Memory B cell (primary cell): ENCODE results near the gene IGSF21.

Experiments
- ATAC-seq: fragments of 150-1000 bp; cut with Tn5 transposase; 2 replicates; pipeline ENCODE4 v1.10.0; 2021; ENCODE audit warnings: low read depth, mild to moderate bottlenecking, moderate library complexity
- DNase-seq, 2 donors: peaks; one replicate each; pipeline ENCODE4 v3.0.0; 2022; ENCODE audit warnings: low spot score in 2 of 2
- H3K27ac Mint-ChIP-seq: one replicate; pipeline ENCODE4 v1.8.0; 2022; ENCODE audit warnings: mild to moderate bottlenecking, moderate library complexity, mixed read lengths
- H3K27me3 Mint-ChIP-seq: one replicate; pipeline ENCODE4 v1.8.0; 2022; ENCODE audit warnings: mixed read lengths
- H3K36me3 Mint-ChIP-seq: one replicate; pipeline ENCODE4 v1.8.0; 2022; ENCODE audit warnings: mild to moderate bottlenecking, mixed read lengths
- H3K4me1 Mint-ChIP-seq: one replicate; pipeline ENCODE4 v1.8.0; 2022; ENCODE audit warnings: mixed read lengths
- H3K4me3 Mint-ChIP-seq: one replicate; pipeline ENCODE4 v1.8.0; 2022; ENCODE audit warnings: mild to moderate bottlenecking, moderate library complexity, mixed read lengths
- H3K9me3 Mint-ChIP-seq: one replicate; pipeline ENCODE4 v1.8.0; 2022; ENCODE audit warnings: mixed read lengths

Gene IGSF21

DNA sequence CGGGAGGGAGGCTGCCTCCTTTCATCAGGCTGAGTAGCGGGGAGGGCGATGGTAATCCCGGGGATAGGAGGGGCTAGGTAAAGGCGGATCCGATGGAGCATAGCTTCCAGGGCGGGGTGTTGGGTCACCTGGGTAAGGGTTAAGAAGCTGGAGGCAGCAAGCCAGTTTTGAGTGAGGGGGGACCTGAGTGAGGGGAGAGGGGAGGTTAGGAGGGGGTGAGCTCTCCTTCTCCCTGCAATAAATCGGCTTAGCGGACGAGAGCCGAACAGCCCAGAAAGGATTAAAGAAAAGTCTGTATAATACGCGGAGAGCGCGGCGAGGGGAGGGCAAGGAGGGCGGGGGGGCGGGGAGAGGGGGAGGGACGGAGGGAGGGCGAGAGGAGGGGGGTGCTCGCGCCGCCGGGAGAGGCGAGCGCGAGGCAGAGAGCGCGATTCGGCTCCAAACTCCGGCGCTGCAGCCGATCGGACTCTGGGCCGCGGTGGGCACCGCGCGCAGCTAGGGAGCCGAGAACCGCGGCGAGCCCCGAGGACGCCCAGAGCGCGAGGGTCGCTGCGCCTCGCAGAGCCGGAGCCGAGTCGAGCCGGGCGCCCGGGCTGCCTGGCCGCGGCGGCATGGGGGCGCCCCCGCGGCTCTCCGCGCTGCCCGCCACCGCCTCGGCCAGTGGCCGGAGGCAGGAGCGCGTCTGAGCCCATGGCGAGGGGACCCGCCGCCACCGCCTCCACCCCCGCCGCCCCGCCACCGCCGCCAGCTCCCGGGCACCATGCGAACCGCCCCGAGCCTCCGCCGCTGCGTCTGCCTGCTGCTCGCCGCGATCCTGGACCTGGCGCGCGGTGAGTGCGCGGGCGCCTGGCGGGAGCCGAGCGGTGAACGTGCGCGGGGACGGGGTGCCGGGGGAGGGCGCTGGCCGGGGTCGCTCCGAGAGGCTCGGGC is at the start of gene IGSF21:
Gene IGSF21 (plus strand): TSS at position 430 of the 930 bp plus-strand sequence. CDS start 331 bp downstream, at position 761.
- H3K9me3 Mint-ChIP-seq: no peaks in the 10 kb centered on the region
- DNase-seq (no peak), ATAC-seq (no peak)
- H3K4me3 Mint-ChIP-seq: no peak within 1 kb of the TSS
- peaks cover 15% of the 10 kb centered on the region for H3K4me1 Mint-ChIP-seq
- H3K27me3 Mint-ChIP-seq: peaks cover 29% of the 10 kb centered on the region
- H3K27ac Mint-ChIP-seq: no peak within 1 kb of the TSS
- H3K36me3 Mint-ChIP-seq: no peaks in the 10 kb centered on the region

DNA sequence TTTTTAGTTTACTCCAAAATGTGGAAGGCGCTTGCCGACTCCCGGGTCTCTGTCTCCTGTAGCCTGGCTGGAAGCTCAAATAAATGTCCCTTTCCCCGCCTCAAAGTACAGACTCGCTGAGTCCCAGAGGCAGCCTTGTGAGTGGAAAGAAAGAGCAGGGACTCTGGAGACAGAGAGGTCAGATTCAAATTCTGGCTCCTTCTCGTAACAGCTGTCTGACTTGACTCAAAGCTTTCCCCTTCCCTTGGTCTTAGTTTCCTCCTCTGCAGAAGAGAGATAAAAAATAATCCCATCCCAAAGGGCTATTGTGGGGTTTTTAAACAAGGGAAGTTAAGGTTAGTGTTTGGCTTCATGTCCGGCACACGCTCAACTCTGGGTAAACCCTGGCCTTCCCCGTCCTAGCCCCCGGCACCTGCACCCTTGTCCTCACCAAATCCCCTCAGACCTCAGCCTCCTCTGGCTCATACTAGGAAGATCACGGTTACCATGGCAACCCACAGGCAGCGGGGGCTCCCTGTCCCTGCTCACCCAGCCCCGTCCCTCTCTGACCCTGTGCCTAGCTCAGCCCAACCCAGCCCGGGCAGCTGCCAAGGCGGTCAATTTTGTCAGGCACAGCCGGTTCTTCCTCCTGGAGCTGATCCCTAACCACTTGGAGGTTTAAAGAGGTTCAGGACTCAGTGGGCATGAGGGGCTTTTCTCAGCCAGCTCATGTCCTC is 49.2 kb upstream of the IGSF21 start:
- no peak overlapping the region for H3K27ac Mint-ChIP-seq

DNA sequence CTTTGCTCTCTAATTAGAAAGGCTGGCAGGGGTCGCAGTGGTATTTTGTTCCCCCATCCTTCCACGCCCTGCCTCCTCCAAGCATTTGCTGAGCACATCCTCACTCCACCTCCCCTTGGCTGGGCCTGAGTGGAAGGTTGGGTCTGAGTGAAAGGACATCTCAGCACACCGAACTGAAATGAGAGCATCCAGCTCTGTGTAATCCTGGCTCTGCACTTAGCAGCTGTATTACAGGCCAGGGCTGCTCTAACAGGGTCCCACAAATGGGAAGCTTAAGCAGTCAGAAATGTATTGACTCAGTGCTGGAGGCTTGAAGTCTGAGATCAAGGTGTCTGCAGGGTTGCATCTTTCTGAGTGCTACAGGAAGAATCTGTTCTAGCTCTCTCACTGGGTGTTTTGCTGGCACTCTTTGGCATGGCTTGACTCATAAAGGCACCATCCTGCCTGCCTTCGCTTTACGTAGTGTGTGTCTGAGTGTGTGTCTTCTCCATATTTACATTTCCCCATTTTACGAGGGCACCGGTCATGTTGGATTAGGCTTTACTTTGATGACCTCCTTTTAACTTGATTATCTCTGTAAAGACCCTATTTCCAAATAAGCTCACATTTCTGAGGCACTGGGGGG is 48.5 kb upstream of the IGSF21 start:
- Mint-ChIP-seq H3K27ac (no peak overlapping the region), H3K36me3 (no peaks in the 10 kb centered on the region), H3K9me3 (peaks cover 6% of the 10 kb centered on the region), H3K4me1 (no peaks in the 10 kb centered on the region), H3K4me3 (no peak overlapping the region), H3K27me3 (peaks cover 21% of the 10 kb centered on the region)
- DNase-seq: no peak
- no peak for ATAC-seq

More for the DNA sequence above, 49.2 kb upstream of the IGSF21 start:
- no peak for ATAC-seq
- no peaks in the 10 kb centered on the region for H3K4me1 Mint-ChIP-seq
- H3K36me3 Mint-ChIP-seq: no peaks in the 10 kb centered on the region
- peaks cover 6% of the 10 kb centered on the region for H3K9me3 Mint-ChIP-seq
- no peak overlapping the region for H3K4me3 Mint-ChIP-seq
- H3K27me3 Mint-ChIP-seq: peaks cover 16% of the 10 kb centered on the region
- no peak for DNase-seq

DNA sequence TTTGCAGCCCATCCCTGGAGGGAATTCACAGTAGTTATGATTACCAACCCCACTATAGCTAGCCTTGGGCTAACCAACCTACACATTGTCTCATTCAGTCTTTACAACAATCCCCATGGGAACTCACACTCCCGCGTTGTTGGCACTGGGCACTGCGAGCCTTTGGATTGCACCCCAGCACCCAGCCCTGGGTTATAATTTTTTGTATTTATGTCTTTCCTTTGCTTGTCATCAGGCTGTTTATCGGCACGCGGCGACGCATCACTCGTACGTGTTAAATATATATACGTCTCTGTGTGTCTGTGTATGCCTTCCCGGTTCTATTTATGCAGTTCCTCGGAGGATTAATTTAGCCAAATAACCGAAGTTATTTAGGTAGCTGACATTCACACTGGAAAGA is 47.2 kb upstream of the IGSF21 start:
- Mint-ChIP-seq H3K27ac (no peak overlapping the region), H3K36me3 (no peaks in the 10 kb centered on the region), H3K9me3 (peaks cover 5% of the 10 kb centered on the region), H3K4me3 (no peak overlapping the region), H3K4me1 (no peaks in the 10 kb centered on the region), H3K27me3 (peaks cover 18% of the 10 kb centered on the region)
- no peak for DNase-seq
- ATAC-seq: no peak

DNA sequence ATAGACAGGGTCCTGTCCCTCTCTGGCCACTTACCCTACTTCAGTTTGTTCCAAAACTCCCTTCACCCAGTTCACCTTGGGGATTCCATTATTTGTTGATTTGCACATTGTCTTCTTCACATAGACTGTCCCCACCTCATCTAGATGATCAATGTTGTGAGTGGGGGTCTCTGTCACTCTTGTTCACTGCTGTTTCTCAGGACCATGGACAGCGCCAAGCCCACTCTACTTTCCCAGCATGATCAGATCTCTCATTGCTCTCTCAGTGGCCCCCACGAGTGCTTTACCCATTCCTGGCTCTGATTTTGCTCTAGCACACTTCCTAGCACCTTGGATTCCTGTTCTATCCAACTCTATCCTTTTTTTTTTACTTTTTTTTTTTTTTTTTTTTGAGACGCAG is 45.4 kb upstream of the IGSF21 start:
- no peaks in the 10 kb centered on the region for H3K4me1 Mint-ChIP-seq
- DNase-seq: no peak
- H3K36me3 Mint-ChIP-seq: no peaks in the 10 kb centered on the region
- no peak overlapping the region for H3K27ac Mint-ChIP-seq
- H3K9me3 Mint-ChIP-seq: peaks cover 5% of the 10 kb centered on the region
- no peak overlapping the region for H3K4me3 Mint-ChIP-seq
- ATAC-seq: no peak
- H3K27me3 Mint-ChIP-seq: peaks cover 23% of the 10 kb centered on the region

DNA sequence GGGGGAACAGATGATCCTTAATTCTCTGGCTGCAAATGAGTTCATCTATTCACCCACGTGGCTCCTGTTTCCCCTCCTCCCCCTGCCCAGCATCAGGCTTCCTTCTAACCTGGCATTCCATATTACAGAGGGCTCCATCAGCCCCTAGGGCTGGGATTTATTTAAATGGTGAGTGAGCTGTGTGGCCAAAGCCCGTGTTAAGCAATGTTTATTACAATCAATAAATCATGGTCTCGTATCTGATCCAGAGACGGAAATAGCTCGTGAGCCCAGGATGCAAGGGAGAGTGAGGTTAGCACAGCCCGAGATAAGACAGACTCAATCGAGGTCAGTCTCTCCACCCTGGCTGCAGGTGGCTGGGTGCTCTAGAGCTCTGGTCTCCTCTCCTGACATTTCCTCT is 43.1 kb upstream of the IGSF21 start:
- DNase-seq (no peak), ATAC-seq (no peak)
- Mint-ChIP-seq H3K4me1 (peaks cover 3% of the 10 kb centered on the region), H3K27ac (no peak overlapping the region), H3K9me3 (peaks cover 5% of the 10 kb centered on the region), H3K27me3 (peaks cover 20% of the 10 kb centered on the region), H3K4me3 (no peak overlapping the region), H3K36me3 (no peaks in the 10 kb centered on the region)

DNA sequence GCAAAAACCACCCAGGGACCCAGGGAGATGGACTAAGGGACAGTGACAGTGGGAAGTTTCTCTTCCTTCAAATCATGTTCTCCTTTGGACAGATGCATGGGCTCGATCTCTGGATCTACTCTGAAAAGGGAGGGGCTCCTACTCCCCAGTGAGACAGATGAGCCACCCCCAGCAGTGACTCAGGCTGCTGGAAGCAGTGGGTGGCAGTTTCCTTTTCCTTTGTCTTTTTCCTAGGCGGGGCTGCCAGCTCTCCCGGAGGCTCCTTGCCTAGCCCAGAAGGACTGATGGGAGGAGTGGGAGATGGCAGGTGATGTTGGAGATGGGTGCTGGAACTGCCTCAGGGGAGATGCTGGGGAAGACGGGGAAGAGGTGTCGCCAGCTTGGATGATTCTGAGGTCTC is 41.0 kb upstream of the IGSF21 start:
- Mint-ChIP-seq H3K4me1 (peaks cover 3% of the 10 kb centered on the region), H3K4me3 (no peak overlapping the region), H3K9me3 (peaks cover 5% of the 10 kb centered on the region), H3K27ac (no peak overlapping the region), H3K27me3 (peaks cover 24% of the 10 kb centered on the region), H3K36me3 (no peaks in the 10 kb centered on the region)
- no peak for ATAC-seq
- DNase-seq: no peak

DNA sequence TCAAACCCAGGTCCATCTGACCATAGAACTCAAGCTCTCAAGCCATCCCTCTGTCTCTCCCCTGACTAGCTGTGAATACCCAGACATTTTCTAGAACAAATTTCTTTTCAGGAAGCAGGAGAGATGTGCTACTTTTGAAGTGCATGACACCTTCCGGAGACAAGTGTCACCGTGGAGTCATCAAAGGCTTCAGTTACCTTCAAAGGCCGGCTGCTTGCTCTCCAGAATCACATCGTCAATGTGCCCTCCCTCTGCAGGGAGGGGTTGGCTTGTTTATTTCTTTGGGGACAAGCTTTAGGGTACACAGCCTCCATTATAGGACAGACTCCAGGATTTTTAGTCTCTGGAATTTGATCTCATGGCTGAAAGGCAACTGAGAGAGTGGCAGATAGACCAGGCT is 37.7 kb upstream of the IGSF21 start:
- Mint-ChIP-seq H3K27me3 (peaks cover 19% of the 10 kb centered on the region), H3K4me1 (peaks cover 3% of the 10 kb centered on the region), H3K4me3 (no peak overlapping the region), H3K36me3 (no peaks in the 10 kb centered on the region), H3K27ac (no peak overlapping the region), H3K9me3 (no peaks in the 10 kb centered on the region)
- DNase-seq (no peak), ATAC-seq (no peak)

DNA sequence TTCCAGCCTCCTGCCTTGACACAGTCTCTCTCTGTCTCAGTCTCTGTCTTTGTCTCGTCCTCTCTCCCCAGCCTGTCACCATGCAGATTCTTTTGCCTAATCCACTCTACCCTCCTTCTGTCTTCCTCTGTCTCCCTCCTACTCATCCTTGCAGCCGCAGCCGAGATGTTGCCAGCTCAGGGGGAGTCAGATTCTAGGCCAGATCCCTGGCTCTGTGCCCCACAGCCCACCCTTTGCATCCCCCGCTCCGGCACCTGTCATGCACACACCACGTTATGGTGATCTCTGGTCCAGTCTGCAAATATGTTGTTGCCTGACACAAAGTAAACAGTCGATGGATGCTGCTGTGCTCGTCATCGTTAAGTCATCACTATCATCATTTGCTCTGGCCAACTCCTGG is 35.5 kb upstream of the IGSF21 start:
- no peak overlapping the region for H3K27ac Mint-ChIP-seq
- ATAC-seq: no peak
- peaks cover 12% of the 10 kb centered on the region for H3K27me3 Mint-ChIP-seq

DNA sequence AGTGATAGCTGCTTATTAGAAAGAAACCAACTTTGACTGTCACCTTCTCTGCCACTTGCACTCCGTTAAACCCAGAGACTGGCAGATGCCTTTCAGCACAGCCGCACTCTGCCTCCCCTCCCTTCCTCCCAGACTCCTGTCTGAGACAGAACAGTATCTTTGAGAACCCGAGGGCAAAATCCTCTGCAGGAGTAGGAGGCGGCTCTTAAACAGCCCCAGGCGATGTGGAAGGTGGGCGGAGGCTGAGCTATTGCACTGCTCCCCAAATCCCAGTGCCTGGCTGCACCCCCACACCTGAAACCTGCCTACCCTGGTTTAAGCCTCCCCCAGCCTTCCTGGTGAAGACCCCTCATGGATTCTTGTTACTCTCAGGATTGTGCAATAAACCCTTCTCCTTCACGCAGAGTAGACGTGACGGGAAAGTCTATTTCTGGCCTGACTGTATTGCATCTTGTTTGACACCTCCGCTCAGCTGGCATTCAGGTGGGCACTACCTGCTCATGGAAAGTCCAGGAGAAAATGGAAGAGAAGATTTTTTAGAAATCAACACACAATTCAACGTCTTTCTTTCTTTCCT is 34.4 kb upstream of the IGSF21 start:
- Mint-ChIP-seq H3K27ac (no peak overlapping the region), H3K36me3 (no peaks in the 10 kb centered on the region), H3K27me3 (peaks cover 12% of the 10 kb centered on the region), H3K9me3 (no peaks in the 10 kb centered on the region), H3K4me1 (no peaks in the 10 kb centered on the region), H3K4me3 (no peak overlapping the region)
- DNase-seq: no peak
- ATAC-seq: no peak

More for the DNA sequence above, 35.5 kb upstream of the IGSF21 start:
- Mint-ChIP-seq H3K4me3 (no peak overlapping the region), H3K36me3 (no peaks in the 10 kb centered on the region), H3K9me3 (no peaks in the 10 kb centered on the region), H3K4me1 (peaks cover 3% of the 10 kb centered on the region)
- DNase-seq: no peak

DNA sequence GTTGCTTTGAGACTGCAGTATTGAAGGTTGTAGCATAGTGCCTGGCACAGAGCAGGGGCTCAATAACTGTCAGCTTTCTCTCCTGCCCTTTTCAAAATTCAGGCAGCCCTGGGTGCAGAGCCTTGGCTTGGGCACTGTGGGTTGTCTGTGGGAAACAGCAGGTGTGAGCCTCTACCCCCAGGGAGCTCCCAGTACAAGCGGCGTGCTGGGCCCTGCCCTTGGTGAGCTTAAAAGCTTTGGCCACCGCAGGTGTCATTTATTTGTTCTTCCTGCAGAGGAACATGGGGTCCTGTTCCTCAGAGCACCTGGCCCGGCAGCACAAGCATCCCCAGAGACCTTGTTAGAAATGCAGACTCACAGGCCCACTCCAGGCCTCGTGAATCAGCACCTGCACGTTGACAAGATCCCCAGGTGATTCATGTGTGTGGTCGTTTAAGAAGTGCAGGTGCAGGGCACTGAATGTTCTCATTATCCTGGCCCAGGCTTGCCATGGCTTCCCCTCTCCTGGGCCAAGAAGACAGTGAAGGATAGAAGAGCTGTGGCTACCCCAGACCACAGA is 29.9 kb upstream of the IGSF21 start:
- Mint-ChIP-seq H3K27ac (no peak overlapping the region), H3K36me3 (no peaks in the 10 kb centered on the region), H3K9me3 (no peaks in the 10 kb centered on the region), H3K4me3 (no peak overlapping the region), H3K4me1 (no peaks in the 10 kb centered on the region), H3K27me3 (peaks cover 11% of the 10 kb centered on the region)
- DNase-seq (no peak), ATAC-seq (no peak)

DNA sequence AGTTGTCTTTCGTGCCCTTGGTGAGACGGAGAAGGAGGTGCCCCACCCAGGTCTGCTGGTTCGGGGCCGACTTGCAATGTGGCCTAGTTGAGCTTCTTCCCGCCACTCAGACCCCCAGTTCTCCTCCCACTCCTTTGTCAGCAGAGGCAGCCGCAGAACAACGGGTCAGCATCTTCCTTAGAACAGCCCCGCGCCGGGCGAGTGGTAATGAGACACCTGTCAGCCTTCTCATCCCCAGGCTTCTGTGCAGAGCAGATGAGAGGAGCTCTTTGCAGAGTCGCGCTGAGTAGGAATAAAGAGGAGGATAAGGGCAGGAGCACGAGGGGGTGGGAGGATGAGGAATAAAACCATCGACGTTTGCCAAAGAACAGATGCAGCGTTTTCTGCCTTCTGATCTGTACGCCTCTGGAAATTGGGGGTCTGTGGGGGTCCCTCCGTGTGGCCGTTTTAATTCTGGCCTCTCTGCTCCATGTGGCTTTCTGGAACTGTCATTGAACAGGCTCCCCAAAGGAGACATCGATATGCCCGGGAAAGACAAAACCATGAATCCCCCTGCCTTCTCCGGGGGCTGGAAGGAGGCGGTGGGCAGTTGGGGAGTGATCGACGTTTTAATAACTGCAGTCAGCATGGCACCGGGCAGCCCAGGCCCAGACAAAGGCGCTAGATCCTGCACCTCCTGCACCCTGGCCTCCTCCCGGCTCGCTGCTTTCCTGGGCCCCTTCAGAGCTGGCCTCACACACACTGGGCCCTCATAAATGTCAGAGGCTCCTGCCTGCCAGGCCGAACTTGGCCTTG is 27.5 kb upstream of the IGSF21 start:
- H3K9me3 Mint-ChIP-seq: no peaks in the 10 kb centered on the region
- ATAC-seq (no peak), DNase-seq (no peak)
- H3K4me1 Mint-ChIP-seq: no peaks in the 10 kb centered on the region
- no peaks in the 10 kb centered on the region for H3K36me3 Mint-ChIP-seq
- H3K4me3 Mint-ChIP-seq: no peak overlapping the region
- peaks cover 9% of the 10 kb centered on the region for H3K27me3 Mint-ChIP-seq
- no peak overlapping the region for H3K27ac Mint-ChIP-seq

DNA sequence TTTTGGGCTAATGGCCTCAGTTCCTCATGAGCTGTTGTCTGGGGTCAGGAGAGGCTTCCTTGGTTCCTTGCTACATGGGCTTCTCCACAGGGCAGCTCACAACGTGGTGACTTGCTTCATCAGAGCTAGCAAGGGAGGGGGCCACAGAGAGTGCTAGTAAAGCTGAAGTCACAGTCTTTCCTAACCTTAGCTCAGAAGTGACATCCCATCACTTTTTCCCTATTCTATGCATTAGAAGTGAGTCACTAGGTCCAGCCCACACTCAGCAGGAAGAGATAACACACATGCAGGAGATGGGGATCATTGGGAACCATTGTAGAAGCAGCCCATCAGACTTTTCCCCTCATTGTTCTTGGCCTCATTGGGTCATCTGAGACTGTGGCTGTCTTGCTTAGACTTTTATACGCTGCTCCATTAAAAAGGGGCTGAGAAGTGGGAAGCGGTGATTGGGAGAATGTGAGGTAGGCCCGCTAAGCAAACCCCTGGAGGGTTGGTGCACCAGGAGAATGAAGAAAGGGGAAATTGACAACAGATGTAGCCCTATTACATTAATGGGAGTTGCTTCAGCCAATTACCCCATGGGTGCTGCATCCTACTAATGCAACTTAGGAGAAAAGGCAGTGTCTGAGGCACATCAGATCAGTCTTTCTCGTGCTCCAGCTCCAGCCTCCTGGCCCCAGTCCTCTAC is 22.1 kb upstream of the IGSF21 start:
- H3K9me3 Mint-ChIP-seq: no peaks in the 10 kb centered on the region
- H3K27me3 Mint-ChIP-seq: peaks cover 9% of the 10 kb centered on the region
- H3K27ac Mint-ChIP-seq: no peak overlapping the region
- no peak overlapping the region for H3K4me3 Mint-ChIP-seq
- H3K36me3 Mint-ChIP-seq: no peaks in the 10 kb centered on the region
- no peak for DNase-seq
- no peaks in the 10 kb centered on the region for H3K4me1 Mint-ChIP-seq
- no peak for ATAC-seq
